BLaER1 (cell line): ENCODE results near the gene CLDN1.

ENCODE experiments used
- H3K27ac ChIP-seq: shearing (Covaris generic); formaldehyde crosslinking; 2 replicates; pipeline ENCODE4 v1.8.1; 2022
- H3K27me3 ChIP-seq: shearing (Covaris generic); formaldehyde crosslinking; 2 replicates; pipeline ENCODE4 v1.8.1; 2022
- H3K36me3 ChIP-seq: shearing (Covaris generic); formaldehyde crosslinking; 2 replicates; pipeline ENCODE4 v1.8.1; 2022
- H3K4me1 ChIP-seq: shearing (Covaris generic); formaldehyde crosslinking; 2 replicates; pipeline ENCODE4 v1.8.1; 2022
- H3K4me2 ChIP-seq: shearing (Covaris generic); formaldehyde crosslinking; 2 replicates; pipeline ENCODE4 v1.8.1; 2022
- H3K4me3 ChIP-seq: shearing (Covaris generic); formaldehyde crosslinking; 2 replicates; pipeline ENCODE4 v1.8.1; 2022
- H3K9ac ChIP-seq: shearing (Covaris generic); formaldehyde crosslinking; 2 replicates; pipeline ENCODE4 v1.8.1; 2022
- H3K9me3 ChIP-seq: shearing (Covaris generic); formaldehyde crosslinking; 2 replicates; pipeline ENCODE4 v1.8.1; 2022
- H4K20me1 ChIP-seq: shearing (Covaris generic); formaldehyde crosslinking; 2 replicates; pipeline ENCODE4 v1.8.1; 2022
- Cebpa-rat ChIP-seq: shearing (Covaris generic); IDR thresholded peaks from 2 replicates; pipeline ENCODE4 v1.8.1; 2022

Gene CLDN1

DNA sequence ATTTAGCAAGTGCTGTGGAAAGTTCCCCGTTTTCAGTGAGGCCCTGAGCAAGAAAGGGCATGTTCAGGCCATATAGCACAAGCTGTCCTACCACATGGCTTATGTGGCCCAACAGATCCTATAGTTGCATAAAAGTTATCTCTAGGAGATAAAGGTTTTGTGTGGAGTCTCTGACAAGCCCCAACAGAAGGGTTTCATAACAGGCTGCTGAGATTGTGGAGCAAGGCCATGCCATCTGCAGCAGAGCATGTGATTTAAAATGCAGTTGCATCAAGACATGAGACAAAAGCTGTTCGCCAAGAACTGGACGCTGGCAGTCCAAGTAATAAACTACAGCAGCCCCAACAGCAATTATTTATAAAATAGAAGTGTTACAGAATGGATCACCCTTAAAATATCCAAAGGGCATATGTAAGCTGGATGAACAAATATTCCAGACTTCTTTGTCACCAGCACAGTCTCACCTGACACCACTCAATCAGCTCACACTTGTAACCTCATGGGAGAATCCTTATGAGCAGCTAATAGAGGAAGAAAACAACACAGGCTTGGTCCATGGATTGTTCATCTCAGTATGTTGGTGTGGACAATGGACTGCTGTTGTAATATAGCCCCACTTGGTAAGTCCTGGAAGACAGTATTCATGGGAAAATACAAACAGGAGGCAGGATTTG is 14.4 kb upstream of the CLDN1 start:
- Histone ChIP-seq H4K20me1 (no peaks in the 10 kb centered on the region), H3K4me1 (no peaks in the 10 kb centered on the region), H3K4me3 (no peak overlapping the region), H3K4me2 (no peak overlapping the region), H3K9ac (no peak overlapping the region), H3K27me3 (no peaks in the 10 kb centered on the region), H3K27ac (no peak overlapping the region), H3K9me3 (peaks cover 7% of the 10 kb centered on the region; the same call in 1 of the 2 replicates), H3K36me3 (no peaks in the 10 kb centered on the region)
- TF ChIP-seq Cebpa-rat, result no peak

GRCh38 chr3:190333961-190334360 is 11.7 kb upstream of the CLDN1 start:
- H3K4me2 ChIP-seq, result no peak overlapping the region
- no peak overlapping the region for H3K9ac ChIP-seq
- no peaks in the 10 kb centered on the region for H3K4me1 ChIP-seq
- H3K36me3 ChIP-seq, result no peaks in the 10 kb centered on the region
- H3K27me3 ChIP-seq, result no peaks in the 10 kb centered on the region
- no peak overlapping the region for H3K4me3 ChIP-seq
- H4K20me1 ChIP-seq, result no peaks in the 10 kb centered on the region
- no peaks in the 10 kb centered on the region for H3K9me3 ChIP-seq
- no peak overlapping the region for H3K27ac ChIP-seq
- no peak for TF ChIP-seq Cebpa-rat

DNA sequence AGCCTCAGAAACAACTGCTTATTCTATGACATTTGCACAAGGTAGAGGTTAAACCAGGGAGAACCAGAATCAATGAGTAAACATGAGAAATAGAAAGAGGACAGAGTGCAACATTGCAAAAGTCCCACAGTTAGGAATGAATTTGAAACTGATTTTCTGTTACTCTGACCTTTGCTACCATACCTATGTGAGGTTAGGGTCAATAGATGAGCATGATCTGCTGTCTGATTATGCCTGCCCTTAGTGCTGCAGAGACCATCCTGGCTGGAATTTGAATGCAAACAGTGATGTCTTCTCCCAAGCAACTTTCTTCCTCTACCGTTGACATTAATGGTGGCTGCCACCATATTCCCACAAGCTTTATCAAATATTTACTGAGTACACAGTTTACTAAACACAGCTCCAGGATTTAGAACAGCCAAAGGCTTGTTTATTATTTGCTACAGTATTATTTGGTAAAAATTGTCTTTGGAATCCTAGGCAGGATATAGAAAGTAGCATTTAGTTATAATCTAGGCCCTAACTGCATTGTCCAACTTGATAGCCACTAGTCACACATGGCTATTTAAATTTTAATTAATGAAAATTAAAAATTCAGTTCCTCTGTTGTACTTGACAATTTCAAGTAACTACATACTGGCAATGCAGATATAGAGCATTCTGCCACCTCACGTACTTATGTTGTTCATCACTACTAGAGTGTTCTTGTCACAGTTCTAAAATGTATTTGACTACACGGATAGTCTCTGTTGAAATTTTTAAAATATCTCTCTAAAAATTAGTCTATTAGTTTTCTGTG is 8.9 kb upstream of the CLDN1 start:
- H3K4me3 ChIP-seq, result no peak overlapping the region
- H3K27me3 ChIP-seq, result no peaks in the 10 kb centered on the region
- no peak for TF ChIP-seq Cebpa-rat
- H3K27ac ChIP-seq, result no peak overlapping the region
- no peaks in the 10 kb centered on the region for H3K36me3 ChIP-seq
- H3K4me1 ChIP-seq, result no peaks in the 10 kb centered on the region
- H3K4me2 ChIP-seq, result no peak overlapping the region
- H4K20me1 ChIP-seq, result no peaks in the 10 kb centered on the region
- H3K9ac ChIP-seq, result no peak overlapping the region
- no peaks in the 10 kb centered on the region for H3K9me3 ChIP-seq

DNA sequence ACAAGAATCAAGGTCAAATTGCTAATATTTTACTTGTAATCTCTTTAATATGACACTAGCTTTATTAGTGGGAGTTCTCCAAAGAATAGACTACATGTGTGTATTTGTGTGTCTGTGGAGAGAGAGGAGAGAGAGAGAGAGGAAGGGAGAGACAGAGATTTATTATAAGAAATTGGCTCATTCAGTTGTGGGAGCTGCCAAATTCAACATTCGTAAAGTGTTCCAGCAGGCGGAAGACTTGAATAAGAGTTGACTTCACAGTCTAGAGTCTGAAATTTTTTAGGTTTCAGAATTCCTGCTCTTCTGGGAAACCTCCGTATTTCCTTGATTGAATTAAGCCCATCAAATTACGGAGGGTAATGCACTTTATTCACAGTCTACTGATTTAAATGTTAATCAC is 4.7 kb upstream of the CLDN1 start:
- Histone ChIP-seq H4K20me1 (no peaks in the 10 kb centered on the region), H3K36me3 (no peaks in the 10 kb centered on the region), H3K9ac (no peak overlapping the region), H3K27me3 (no peaks in the 10 kb centered on the region), H3K4me1 (peaks cover 21% of the 10 kb centered on the region), H3K4me2 (no peak overlapping the region), H3K4me3 (no peak overlapping the region), H3K9me3 (peaks cover 9% of the 10 kb centered on the region), H3K27ac (no peak overlapping the region)
- no peak for TF ChIP-seq Cebpa-rat

DNA sequence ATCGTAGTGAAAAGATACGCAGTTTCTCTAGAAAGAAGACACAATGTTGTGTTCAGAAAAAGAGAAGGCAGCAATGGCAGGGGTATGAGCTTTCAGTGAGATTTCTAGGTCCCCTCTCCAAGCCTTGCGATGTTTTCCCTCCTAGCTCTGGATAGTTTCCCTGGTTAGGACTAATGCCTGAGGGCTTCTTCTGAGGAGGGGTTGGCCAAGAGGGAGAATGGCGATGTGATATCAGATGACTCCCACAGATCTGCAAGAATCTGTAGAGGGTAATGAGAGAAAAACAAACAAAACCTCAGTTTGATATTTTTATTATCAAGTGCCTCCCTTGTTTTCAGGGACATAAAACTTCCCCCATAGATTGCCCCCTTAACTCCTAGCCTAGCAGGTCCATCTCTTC is 4.1 kb upstream of the CLDN1 start:
- Histone ChIP-seq H3K9me3 (peaks cover 13% of the 10 kb centered on the region), H3K4me2 (no peak overlapping the region), H3K27ac (no peak overlapping the region), H3K27me3 (no peaks in the 10 kb centered on the region), H3K4me3 (no peak overlapping the region), H3K4me1 (peaks cover 21% of the 10 kb centered on the region), H3K9ac (no peak overlapping the region), H3K36me3 (no peaks in the 10 kb centered on the region), H4K20me1 (no peaks in the 10 kb centered on the region)
- TF ChIP-seq Cebpa-rat, result no peak

GRCh38 chr3:190325923-190326322 is 3.7 kb upstream of the CLDN1 start:
- Histone ChIP-seq H3K4me3 (no peak overlapping the region), H3K4me2 (no peak overlapping the region; the same call in 1 of the 2 replicates), H3K27ac (no peak overlapping the region), H3K9ac (no peak overlapping the region), H3K4me1 (peaks cover 21% of the 10 kb centered on the region), H3K36me3 (no peaks in the 10 kb centered on the region), H3K27me3 (no peaks in the 10 kb centered on the region), H4K20me1 (no peaks in the 10 kb centered on the region), H3K9me3 (peaks cover 13% of the 10 kb centered on the region)
- TF ChIP-seq Cebpa-rat, result no peak

DNA sequence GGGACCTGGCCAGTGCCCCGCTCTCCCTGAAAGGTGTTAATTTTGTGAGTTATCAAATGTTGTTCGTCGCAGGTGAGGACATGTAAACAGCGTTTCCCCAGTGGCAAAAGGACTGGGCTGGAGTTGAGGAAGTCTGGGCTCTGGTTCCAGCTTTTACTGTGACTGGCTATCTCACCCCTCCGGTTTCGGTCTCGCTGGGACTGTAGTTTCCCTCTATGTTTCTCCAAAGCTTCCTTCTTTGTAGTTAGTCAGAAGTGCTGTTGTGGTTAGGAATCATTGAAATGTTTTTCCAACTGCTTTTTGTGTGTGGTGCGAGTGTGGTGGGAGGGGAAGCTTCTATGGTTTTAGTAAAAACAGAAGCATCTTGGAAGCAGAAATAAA is 990 bp upstream of the CLDN1 start:
- Histone ChIP-seq H3K9me3 (peaks cover 13% of the 10 kb centered on the region), H3K27me3 (no peaks in the 10 kb centered on the region), H3K4me3 (no peak overlapping the region), H3K27ac (no peak overlapping the region), H3K9ac (no peak overlapping the region), H3K4me1 (peaks cover 21% of the 10 kb centered on the region), H3K36me3 (no peaks in the 10 kb centered on the region), H4K20me1 (no peaks in the 10 kb centered on the region), H3K4me2 (peak overlapping the region; percentile 32)
- TF ChIP-seq Cebpa-rat, result no peak

DNA sequence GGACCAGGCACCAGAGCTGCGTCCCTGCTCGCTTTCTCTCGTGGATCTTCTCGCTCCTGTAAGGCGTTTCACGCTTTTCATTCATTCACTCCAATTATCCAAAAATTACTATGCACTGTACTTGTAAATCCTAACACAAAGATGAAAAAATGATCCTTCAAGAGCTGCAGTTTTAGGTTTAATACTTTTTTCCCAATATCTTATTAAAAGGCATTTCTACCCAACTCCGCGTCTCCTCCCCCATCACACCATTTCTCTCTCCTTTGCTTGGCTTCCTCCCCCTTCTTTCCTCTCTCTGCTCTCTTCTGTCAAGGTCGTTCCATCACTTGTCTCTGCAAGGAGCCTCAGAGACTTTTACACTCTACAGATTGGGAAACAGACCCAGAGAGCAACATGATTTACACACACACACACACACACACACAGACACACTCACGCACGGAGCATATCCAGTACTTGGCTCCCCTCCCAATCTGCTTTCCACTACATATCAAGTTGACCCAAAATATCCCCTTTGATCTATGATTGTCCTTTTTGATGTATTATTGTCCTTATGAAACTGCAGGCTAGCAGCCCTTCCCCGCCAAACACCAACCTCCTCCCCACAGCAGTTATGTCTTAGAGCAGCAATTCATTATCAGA is 479 bp upstream of the CLDN1 start:
- TF ChIP-seq Cebpa-rat, result no peak
- Histone ChIP-seq H3K36me3 (no peaks in the 10 kb centered on the region), H3K4me1 (peaks cover 21% of the 10 kb centered on the region), H3K4me2 (peak overlapping the region; percentile 32), H3K9ac (no peak overlapping the region), H3K4me3 (no peak overlapping the region), H3K27ac (no peak overlapping the region), H3K27me3 (no peaks in the 10 kb centered on the region), H3K9me3 (peaks cover 13% of the 10 kb centered on the region), H4K20me1 (no peaks in the 10 kb centered on the region)

DNA sequence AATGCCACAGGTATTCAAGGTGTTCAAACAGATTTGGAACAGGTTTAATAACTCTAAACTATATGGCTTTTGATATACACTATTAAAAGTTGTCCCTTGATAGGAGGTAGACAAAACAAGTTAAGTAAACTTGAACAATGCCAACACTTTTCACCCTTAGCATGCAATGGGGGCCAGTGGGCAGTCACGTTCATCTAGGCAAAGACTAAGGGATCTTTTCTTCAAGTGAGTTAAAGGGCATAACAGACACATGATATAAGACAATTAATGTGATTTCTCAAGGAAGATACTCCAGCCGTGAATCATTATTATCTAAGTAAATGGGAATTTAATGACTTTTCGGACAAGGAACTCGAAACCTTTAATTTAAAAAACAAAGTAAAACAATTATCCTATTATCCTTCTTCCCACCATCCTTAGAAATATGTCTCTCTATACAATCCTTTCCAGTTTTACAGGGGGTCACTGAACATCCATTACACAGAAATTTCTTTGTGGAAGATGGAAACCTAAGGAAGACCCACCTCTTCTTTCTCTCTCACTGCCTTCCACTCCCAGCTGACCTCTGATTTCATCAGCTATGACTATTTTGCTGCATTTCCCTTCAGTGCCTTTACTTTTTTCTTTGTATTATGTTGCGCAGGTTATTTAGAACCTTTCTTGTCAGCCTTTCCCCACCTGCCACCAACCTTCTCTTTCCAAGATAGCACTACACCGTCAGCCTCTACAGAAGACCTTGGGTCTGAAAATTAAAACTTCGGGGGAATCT is 1.5 kb downstream of the CLDN1 start:
- Histone ChIP-seq H3K27me3 (no peaks in the 10 kb centered on the region), H3K4me1 (peaks cover 21% of the 10 kb centered on the region), H3K9ac (no peak overlapping the region), H3K27ac (no peak overlapping the region), H3K4me2 (no peak overlapping the region), H3K4me3 (no peak overlapping the region), H3K36me3 (no peaks in the 10 kb centered on the region), H4K20me1 (no peaks in the 10 kb centered on the region), H3K9me3 (peaks cover 13% of the 10 kb centered on the region)
- TF ChIP-seq Cebpa-rat, result no peak

- Histone ChIP-seq H3K27ac (no peak overlapping the region), H4K20me1 (no peaks in the 10 kb centered on the region), H3K4me2 (no peak overlapping the region), H3K36me3 (no peaks in the 10 kb centered on the region), H3K27me3 (no peaks in the 10 kb centered on the region), H3K9me3 (peaks cover 13% of the 10 kb centered on the region), H3K4me3 (no peak overlapping the region), H3K9ac (no peak overlapping the region), H3K4me1 (peaks cover 11% of the 10 kb centered on the region)
- no peak for TF ChIP-seq Cebpa-rat
Measured at GRCh38 chr3:190319660-190320059, 2.6 kb downstream of the CLDN1 start.
